SJCRH30 (cell line): ENCODE data around the gene HARS2. TPM values are rescaled to one million over a fixed set of nuclear protein-coding genes. Genes with fewer than 3 reads are reported as not detected.
"Not testable (repeated sequence)": the region's sequence is repeated elsewhere in the genome, so short reads cannot be mapped to it uniquely, and the experiment has no call there.

Experiments used
- DNase-seq, 2 experiments: peaks; one replicate each; pipeline ENCODE4 v3.0.0-alpha.2; 2015 to 2020
- H3K27ac ChIP-seq: fragments of 250-450 bp; sonication (Bioruptor Pico); 2 replicates; pipeline ENCODE4 v1.5.1; 2020; ENCODE audit warnings: mild to moderate bottlenecking, moderate library complexity
- H3K27me3 ChIP-seq: fragments of 250-450 bp; sonication (Bioruptor Pico); 2 replicates; pipeline ENCODE4 v1.5.1; 2020; ENCODE audit warnings: mild to moderate bottlenecking, moderate library complexity
- H3K36me3 ChIP-seq: fragments of 250-450 bp; sonication (Bioruptor Pico); 2 replicates; pipeline ENCODE4 v1.5.1; 2020; ENCODE audit warnings: mild to moderate bottlenecking, moderate library complexity
- H3K4me1 ChIP-seq: fragments of 250-450 bp; sonication (Bioruptor Pico); 2 replicates; pipeline ENCODE4 v1.5.1; 2020; ENCODE audit warnings: mild to moderate bottlenecking, moderate library complexity
- H3K4me3 ChIP-seq: fragments of 250-450 bp; sonication (Bioruptor Pico); 2 replicates; pipeline ENCODE4 v1.5.1; 2020; ENCODE audit warnings: mild to moderate bottlenecking, moderate library complexity
- H3K9me3 ChIP-seq: fragments of 250-450 bp; sonication (Bioruptor Pico); replicated peaks from 2 replicates; pipeline ENCODE4 v1.5.1; 2020; ENCODE audit warnings: mild to moderate bottlenecking, moderate library complexity
- total RNA-seq: library from RNA; depleted of rRNA; stranded (reverse); fragments of >200 nt; shearing (Covaris generic); gene quantifications from 2 replicates; pipeline ENCODE4 v1.2.3, GENCODE V29; 2014; rRNA removed

The HARS2 gene
- total RNA-seq, 1 experiment from 2014 or later: 27.1 TPM

- H3K27me3 ChIP-seq: no peaks in the 10 kb centered on the region
- no peaks in the 10 kb centered on the region for H3K36me3 ChIP-seq
- H3K9me3 ChIP-seq: no peaks in the 10 kb centered on the region
- no peaks in the 10 kb centered on the region for H3K4me1 ChIP-seq
- DNase-seq: no peak
- H3K4me3 ChIP-seq: peak overlapping the region; percentile 58
- peak overlapping the region; percentile 39 for H3K27ac ChIP-seq
These were observed 27.0 kb downstream of the HARS2 start for GRCh38 chr5:140718266-140718592.

DNA sequence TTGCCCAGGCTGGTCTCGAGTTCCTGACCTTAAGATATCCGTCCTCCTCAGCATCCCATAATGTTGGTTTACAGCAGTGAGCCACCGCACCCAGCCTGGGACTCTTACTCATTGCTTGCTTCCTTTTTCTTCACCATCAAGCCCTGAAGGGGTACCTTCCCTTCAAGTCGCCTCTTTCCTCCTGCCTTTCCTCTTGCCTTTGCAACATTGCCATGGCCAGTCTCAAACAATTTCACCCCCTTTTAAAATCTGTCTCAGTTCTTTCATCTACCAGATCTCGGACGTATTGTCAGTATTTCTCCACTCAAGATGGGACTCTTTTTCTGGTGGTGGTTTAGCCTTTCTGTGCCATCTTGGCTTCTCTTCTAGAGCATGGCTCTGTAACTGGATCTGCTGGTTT lies 29.5 kb downstream of the HARS2 start:
- not testable (repeated sequence) for DNase-seq, H3K4me1 ChIP-seq, H3K36me3 ChIP-seq, H3K4me3 ChIP-seq, H3K9me3 ChIP-seq, H3K27me3 ChIP-seq, H3K27ac ChIP-seq

- H3K4me1 ChIP-seq, DNase-seq, H3K4me3 ChIP-seq, H3K36me3 ChIP-seq, H3K9me3 ChIP-seq, H3K27ac ChIP-seq, H3K27me3 ChIP-seq: not testable (repeated sequence)
These were observed 30.1 kb downstream of the HARS2 start for GRCh38 chr5:140721395-140721794.

GRCh38 chr5:140725799-140726471 lies 34.7 kb downstream of the HARS2 start:
- peak; percentile 52 to 54 for DNase-seq
- no peaks in the 10 kb centered on the region for H3K36me3 ChIP-seq
- H3K4me3 ChIP-seq: peak overlapping the region; percentile 34
- no peaks in the 10 kb centered on the region for H3K9me3 ChIP-seq
- H3K4me1 ChIP-seq: no peaks in the 10 kb centered on the region
- no peak overlapping the region for H3K27ac ChIP-seq
- H3K27me3 ChIP-seq: no peaks in the 10 kb centered on the region

- H3K4me3 ChIP-seq: no peak overlapping the region
- H3K27ac ChIP-seq: no peak overlapping the region
- H3K9me3 ChIP-seq: no peaks in the 10 kb centered on the region
- no peaks in the 10 kb centered on the region for H3K27me3 ChIP-seq
- no peak for DNase-seq
- no peaks in the 10 kb centered on the region for H3K4me1 ChIP-seq
- H3K36me3 ChIP-seq: no peaks in the 10 kb centered on the region
These were observed 41.8 kb downstream of the HARS2 start for GRCh38 chr5:140733098-140733497.

- Histone ChIP-seq H3K4me3 (no peak overlapping the region), H3K36me3 (no peaks in the 10 kb centered on the region), H3K9me3 (no peaks in the 10 kb centered on the region), H3K4me1 (no peaks in the 10 kb centered on the region), H3K27ac (no peak overlapping the region), H3K27me3 (no peaks in the 10 kb centered on the region)
- no peak for DNase-seq
These were observed 43.1 kb downstream of the HARS2 start for GRCh38 chr5:140734354-140734753.

DNA sequence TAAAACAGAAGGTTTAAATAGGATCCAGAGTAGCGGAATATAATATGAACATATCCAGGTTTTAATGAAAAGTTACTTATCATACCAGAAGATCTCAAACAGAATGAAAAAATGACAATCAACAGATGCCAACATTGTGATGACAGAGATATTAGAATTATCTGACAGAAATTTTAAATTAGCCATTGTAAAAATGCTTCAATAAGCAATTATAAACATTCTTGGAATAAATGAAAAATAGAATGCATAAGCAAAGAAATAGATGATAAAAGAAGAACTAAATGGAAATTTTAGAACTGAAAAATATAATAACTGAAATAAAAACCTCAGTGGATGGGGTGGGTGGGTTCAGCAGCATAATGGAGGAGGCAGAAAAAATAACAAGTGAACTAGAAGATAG lies 46.2 kb downstream of the HARS2 start:
- Histone ChIP-seq H3K27me3 (no peaks in the 10 kb centered on the region), H3K4me1 (no peaks in the 10 kb centered on the region), H3K27ac (no peak overlapping the region), H3K4me3 (no peak overlapping the region), H3K36me3 (no peaks in the 10 kb centered on the region), H3K9me3 (no peaks in the 10 kb centered on the region)
- DNase-seq: no peak

- Histone ChIP-seq H3K9me3 (0 out of 2 replicates have a peak, but pooled peaks cover 5% of the 10 kb centered on the region), H3K36me3 (no peaks in the 10 kb centered on the region), H3K4me3 (no peak overlapping the region), H3K27ac (no peak overlapping the region), H3K27me3 (no peaks in the 10 kb centered on the region), H3K4me1 (no peaks in the 10 kb centered on the region)
- DNase-seq: no peak
These were observed 50.7 kb downstream of the HARS2 start for GRCh38 chr5:140741967-140742366.

Other genes starting within 250 kb of the HARS2 start
- gene EIF4EBP3, start 143.8 kb upstream of the HARS2 start, total RNA-seq: 0.57 and 1.3 TPM in 2 replicates
- 27.5 and 36.1 TPM in 2 replicates for gene SRA1, start 134.0 kb upstream of the HARS2 start, total RNA-seq
- 10.2 and 16.9 TPM in 2 replicates for gene APBB3, start 126.9 kb upstream of the HARS2 start, total RNA-seq
- gene SLC35A4, start 126.6 kb upstream of the HARS2 start, total RNA-seq: 61.2 and 62.3 TPM in 2 replicates
- gene CD14, start 58.3 kb upstream of the HARS2 start, total RNA-seq: 0.18 and 0.38 TPM in 2 replicates
- gene TMCO6, start 52.0 kb upstream of the HARS2 start, total RNA-seq: 11.1 and 11.3 TPM in 2 replicates
- 86.0 and 106 TPM in 2 replicates for gene NDUFA2, start 43.8 kb upstream of the HARS2 start, total RNA-seq
- 94.5 and 100 TPM in 2 replicates for gene IK, start 43.6 kb upstream of the HARS2 start, total RNA-seq
- 15.5 and 17.9 TPM in 2 replicates for gene WDR55, start 26.6 kb upstream of the HARS2 start, total RNA-seq
- 0.41 and 1.8 TPM in 2 replicates for gene DND1, start 17.9 kb upstream of the HARS2 start, total RNA-seq
- gene HARS1, start 85 bp upstream of the HARS2 start, total RNA-seq: 75.2 and 82.0 TPM in 2 replicates
- gene ZMAT2, start 9.0 kb downstream of the HARS2 start, total RNA-seq: 62.4 and 67.9 TPM in 2 replicates
- gene PCDHA1, start 94.7 kb downstream of the HARS2 start, total RNA-seq: not detected in 2 replicates
- not detected in 2 replicates for gene PCDHA2, start 103.4 kb downstream of the HARS2 start, total RNA-seq
- 0.02 TPM in 1 of 2 replicates, not detected in the other for gene PCDHA3, start 109.6 kb downstream of the HARS2 start, total RNA-seq
- not detected in 2 replicates for gene PCDHA4, start 115.6 kb downstream of the HARS2 start, total RNA-seq
- 0.08 and 0.18 TPM in 2 replicates for gene PCDHA5, start 130.2 kb downstream of the HARS2 start, total RNA-seq
- 0.10 TPM in 1 of 2 replicates, not detected in the other for gene PCDHA6, start 136.5 kb downstream of the HARS2 start, total RNA-seq
- gene PCDHA7, start 142.8 kb downstream of the HARS2 start, total RNA-seq: not detected in 2 replicates
- 0.05 and 0.08 TPM in 2 replicates for gene PCDHA8, start 149.7 kb downstream of the HARS2 start, total RNA-seq
- 0.02 TPM in 1 of 2 replicates, not detected in the other for gene PCDHA9, start 156.9 kb downstream of the HARS2 start, total RNA-seq
- gene PCDHA10, start 164.4 kb downstream of the HARS2 start, total RNA-seq: 0.05 and 0.16 TPM in 2 replicates
- not detected in 2 replicates for gene PCDHA11, start 177.5 kb downstream of the HARS2 start, total RNA-seq
- not detected in 2 replicates for gene PCDHA12, start 183.9 kb downstream of the HARS2 start, total RNA-seq
- 0.05 TPM in 1 of 2 replicates, not detected in the other for gene PCDHA13, start 190.7 kb downstream of the HARS2 start, total RNA-seq
- not detected in 2 replicates for gene PCDHAC1, start 234.8 kb downstream of the HARS2 start, total RNA-seq